Neuron (in vitro differentiated cells): ENCODE results near the gene TLE1.

Source experiments
- H2AFZ ChIP-seq: one replicate; pipeline ENCODE4 v1.6.1; 2013; ENCODE audit warnings: low read depth, mild to moderate bottlenecking, inconsistent platforms, low read length, moderate library complexity
- H3K27me3 ChIP-seq: one replicate; pipeline ENCODE4 v1.6.1; 2013; ENCODE audit warnings: low read length; ENCODE audit not compliant: insufficient read depth
- H3K36me3 ChIP-seq: one replicate; pipeline ENCODE4 v1.6.1; 2013; ENCODE audit warnings: low read length; ENCODE audit not compliant: insufficient read depth
- H3K4me1 ChIP-seq: one replicate; pipeline ENCODE4 v1.6.1; 2013; ENCODE audit warnings: low read length; ENCODE audit not compliant: insufficient read depth
- H3K4me3 ChIP-seq: 2 replicates; pipeline ENCODE4 v1.5.1; 2013; ENCODE audit warnings: mild to moderate bottlenecking, low read length, moderate library complexity
- H3K9me3 ChIP-seq: one replicate; pipeline ENCODE4 v1.6.1; 2013; ENCODE audit warnings: low read length

Gene TLE1

DNA sequence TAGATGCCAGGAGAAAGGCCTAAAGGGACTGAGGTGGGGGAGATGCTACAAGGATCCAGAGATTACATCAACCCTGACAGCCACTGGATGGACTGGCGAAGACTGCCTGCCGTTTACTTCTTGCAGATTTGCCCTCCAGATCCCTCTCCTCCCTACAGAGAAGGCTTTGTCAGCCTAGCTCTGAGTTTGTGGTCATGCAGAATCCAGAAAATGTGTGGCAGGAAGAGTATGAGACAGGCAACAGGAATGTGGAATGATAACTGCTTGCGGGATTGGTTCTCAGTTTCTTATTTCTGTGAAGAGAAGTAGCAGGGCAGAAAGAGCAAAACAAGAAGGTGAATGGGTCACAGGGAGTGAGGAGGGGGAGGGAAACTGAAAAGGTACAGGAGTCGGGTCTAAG, 129.6 kb downstream of the TLE1 start:
- Histone ChIP-seq H3K9me3 (no peaks in the 10 kb centered on the region), H3K4me1 (peaks cover 34% of the 10 kb centered on the region), H3K4me3 (no peak overlapping the region), H3K27me3 (no peaks in the 10 kb centered on the region), H3K36me3 (no peaks in the 10 kb centered on the region), H2AFZ (no peak overlapping the region)

DNA sequence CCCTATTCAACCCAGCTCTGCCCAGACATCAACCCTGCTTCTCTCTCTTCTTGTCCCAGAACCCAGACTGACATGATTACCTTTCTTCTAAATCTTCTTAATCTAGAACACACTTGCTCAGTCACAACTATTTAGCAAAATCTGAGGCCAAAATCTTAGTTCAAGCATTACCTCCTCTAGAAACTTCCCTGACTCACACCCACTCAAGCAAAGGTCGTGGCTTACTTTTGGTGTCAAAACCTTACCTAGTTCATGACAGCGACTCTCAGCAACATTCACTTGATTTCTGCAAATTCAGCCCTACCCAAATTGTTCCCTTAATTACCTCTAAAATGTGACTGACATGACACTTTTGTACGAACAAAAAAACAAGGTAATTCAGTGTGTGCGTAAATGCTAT, 130.2 kb downstream of the TLE1 start:
- H3K36me3 ChIP-seq, result no peaks in the 10 kb centered on the region
- H3K4me3 ChIP-seq, result no peak overlapping the region
- H3K27me3 ChIP-seq, result no peaks in the 10 kb centered on the region
- no peak overlapping the region for H2AFZ ChIP-seq
- no peaks in the 10 kb centered on the region for H3K9me3 ChIP-seq
- peaks cover 34% of the 10 kb centered on the region for H3K4me1 ChIP-seq

DNA sequence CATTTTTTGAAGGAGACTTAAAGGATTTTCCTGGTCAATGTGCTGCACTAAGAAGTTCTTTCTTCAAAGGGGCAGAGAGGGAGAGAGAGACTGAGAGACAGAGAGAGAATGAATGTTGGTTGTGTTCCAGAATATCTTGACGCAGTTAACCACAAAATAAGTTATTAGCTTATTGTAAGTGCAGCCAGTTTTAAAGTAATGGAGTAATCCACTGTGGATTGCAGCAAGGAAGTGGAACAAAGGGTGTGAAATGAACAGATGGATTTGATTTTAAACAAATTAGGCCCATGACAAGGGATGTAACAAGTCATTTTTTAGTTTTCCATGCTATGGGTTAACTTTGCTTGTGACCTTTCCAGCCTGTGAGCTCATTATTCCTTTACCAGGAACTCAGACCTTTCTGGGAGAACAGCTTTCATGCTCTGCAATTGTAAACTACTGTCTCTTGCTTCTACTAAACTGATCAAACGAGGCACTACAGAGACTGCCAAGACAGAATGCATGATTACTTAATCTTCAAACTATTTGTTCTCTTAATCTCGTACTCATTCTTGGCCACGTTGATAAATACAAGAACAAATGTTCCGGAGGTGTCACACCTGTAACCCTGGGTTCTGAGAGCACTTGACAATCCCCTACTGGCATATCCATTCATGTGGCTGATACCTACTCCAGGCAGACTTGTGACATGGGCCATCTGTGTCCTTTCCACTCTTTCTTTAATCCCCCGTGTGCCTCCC, 131.1 kb downstream of the TLE1 start:
- Histone ChIP-seq H3K27me3 (no peaks in the 10 kb centered on the region), H3K36me3 (no peaks in the 10 kb centered on the region), H3K4me3 (no peak overlapping the region), H3K9me3 (no peaks in the 10 kb centered on the region), H3K4me1 (peaks cover 34% of the 10 kb centered on the region), H2AFZ (no peak overlapping the region)

DNA sequence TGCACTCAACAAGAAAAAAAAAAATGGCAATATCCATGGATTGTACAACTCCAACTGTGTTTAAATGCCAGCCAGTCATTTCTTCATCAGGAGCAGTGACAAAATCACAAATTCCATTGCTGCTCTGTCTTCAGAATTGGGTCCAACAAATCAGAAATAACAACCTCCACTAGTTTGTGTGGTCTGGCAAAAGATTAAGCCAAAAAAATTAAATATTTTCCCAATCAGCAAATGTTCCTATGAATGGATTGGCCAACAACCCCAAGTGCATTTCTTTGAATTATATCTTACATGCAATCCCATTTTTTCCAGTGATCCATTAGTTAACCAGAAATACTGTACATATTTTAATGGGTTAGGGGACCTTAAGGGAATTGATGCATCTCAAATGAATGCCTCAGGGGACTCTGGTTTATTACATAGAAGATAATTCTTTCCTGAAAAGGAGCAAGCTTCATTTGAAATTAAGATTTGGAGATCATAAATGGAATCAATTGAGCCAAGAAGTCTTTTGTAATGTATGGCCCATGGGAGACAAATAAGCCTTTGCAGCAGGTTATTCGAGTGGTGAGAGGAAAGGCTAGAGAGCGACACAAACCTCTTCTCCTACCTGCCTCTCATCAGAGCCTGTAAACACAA, 131.8 kb downstream of the TLE1 start:
- Histone ChIP-seq H3K4me1 (peaks cover 31% of the 10 kb centered on the region), H3K36me3 (no peaks in the 10 kb centered on the region), H3K9me3 (no peaks in the 10 kb centered on the region), H2AFZ (no peak overlapping the region), H3K4me3 (no peak overlapping the region), H3K27me3 (no peaks in the 10 kb centered on the region)

DNA sequence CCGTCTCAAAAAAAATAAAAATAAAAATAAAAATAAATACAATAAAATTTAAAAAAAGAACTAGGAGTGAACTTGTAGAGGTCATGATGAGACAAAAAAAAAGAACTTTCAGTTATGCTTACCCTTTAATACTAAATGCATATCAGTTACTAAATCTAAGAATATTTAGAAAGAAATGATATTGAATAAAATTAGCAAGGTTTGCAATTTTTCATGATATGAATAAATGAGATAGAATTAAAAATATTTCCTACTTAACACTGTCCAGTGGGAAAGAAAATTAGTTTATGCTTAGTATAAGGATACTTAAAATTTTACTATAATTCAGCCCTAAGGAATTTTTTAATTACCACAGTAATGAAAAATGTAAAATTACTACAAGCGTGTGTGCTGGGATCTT, 132.4 kb downstream of the TLE1 start:
- H3K4me3 ChIP-seq, result no peak overlapping the region
- peaks cover 31% of the 10 kb centered on the region for H3K4me1 ChIP-seq
- no peaks in the 10 kb centered on the region for H3K27me3 ChIP-seq
- no peaks in the 10 kb centered on the region for H3K36me3 ChIP-seq
- no peak overlapping the region for H2AFZ ChIP-seq
- no peaks in the 10 kb centered on the region for H3K9me3 ChIP-seq

DNA sequence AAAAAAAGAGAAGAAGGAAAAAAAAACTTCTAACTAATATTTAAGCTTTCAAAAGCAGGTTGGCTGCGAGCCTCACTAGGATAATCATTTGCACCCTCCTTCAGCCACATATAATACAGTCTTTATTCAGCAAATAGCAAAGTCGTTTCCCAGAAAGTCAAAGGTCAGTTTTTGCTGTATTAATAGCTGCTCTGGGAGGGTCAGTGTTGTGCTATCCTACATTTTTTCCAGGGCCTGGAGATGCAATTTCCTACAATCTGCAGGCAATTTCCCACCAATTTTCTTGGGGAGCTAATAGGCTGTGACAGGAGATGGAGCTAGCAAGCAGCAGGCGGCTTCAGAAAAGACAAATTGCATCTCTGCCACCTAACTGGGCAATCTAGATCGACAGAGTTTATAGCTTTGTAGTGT, 136.8 kb downstream of the TLE1 start:
- Histone ChIP-seq H3K27me3 (no peaks in the 10 kb centered on the region), H3K4me1 (peaks cover 23% of the 10 kb centered on the region), H3K9me3 (no peaks in the 10 kb centered on the region), H3K36me3 (no peaks in the 10 kb centered on the region), H3K4me3 (no peak overlapping the region), H2AFZ (no peak overlapping the region)

DNA sequence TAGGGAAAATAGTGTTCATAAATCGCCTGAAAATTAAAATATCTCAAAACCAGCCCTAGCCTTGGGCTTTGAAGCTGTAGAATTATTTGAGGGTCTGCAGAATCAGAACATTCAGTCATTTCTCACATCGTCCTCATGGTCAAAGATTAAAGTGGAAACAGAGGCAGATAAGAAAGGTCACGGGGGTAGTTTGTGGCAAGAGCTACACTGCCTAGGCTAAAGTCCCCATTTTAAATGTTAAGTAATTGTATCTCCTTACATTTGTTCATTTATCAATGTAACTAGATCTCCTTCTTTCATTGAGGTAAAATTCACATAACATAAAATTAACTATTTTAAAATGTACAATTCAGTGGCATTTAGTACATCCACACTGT, 139.2 kb downstream of the TLE1 start:
- no peaks in the 10 kb centered on the region for H3K36me3 ChIP-seq
- no peaks in the 10 kb centered on the region for H3K9me3 ChIP-seq
- H2AFZ ChIP-seq, result no peak overlapping the region
- no peaks in the 10 kb centered on the region for H3K27me3 ChIP-seq
- no peak overlapping the region for H3K4me3 ChIP-seq
- H3K4me1 ChIP-seq, result peaks cover 38% of the 10 kb centered on the region

DNA sequence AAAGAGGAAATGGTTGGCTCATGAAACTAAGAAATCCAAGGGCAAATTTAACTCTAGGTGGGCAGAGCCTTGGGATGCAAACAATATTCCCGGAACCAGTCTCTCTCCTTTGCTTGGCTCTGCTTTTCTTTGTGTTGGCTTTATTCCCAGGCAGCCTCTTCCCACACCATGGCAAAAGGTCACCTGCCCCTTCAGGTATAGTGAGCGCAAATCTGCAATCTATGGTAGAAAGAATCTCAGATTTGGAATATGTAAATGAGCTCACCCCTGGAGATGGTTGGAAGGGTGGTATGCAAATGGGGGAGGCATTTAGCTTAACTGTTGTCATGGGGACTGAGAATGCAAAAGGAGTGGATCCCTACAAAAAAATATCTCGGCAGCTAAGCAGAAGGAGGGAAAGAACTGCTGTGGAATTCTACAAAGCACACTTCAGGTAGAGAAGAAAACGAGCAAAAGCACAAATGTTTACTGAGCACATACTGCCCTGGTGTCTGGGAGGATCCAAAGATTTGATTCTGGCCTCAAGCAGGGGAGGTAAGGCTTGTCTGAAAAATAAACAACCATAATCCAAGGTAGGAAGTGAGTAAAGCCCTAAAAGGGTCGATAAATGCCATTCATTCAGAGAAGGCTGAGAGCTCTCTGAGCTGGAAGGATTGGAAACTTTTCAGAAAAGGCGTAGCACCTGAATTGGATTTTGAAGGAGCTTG, 139.7 kb downstream of the TLE1 start:
- no peaks in the 10 kb centered on the region for H3K27me3 ChIP-seq

DNA sequence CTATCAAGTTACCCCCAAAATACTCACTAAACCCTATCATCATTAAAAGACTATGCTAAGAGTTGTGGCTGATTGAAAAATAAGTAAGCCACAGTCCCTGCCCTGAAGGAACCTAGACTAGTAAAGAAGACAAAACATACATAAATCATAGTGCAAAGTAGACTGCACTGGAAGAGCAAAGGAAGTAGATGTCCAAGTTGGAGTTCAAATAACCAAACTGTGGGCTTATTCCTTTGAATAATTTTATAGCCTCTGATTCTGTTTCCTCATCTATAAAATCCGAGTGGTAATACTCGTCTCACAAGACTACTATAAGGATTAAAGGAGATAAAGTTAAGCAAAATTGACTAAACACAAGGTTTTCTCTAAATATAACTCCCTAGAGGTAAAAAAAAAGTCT, 140.4 kb downstream of the TLE1 start:
- H3K36me3 ChIP-seq, result no peaks in the 10 kb centered on the region
- H3K27me3 ChIP-seq, result no peaks in the 10 kb centered on the region
- H3K4me1 ChIP-seq, result peaks cover 38% of the 10 kb centered on the region
- no peaks in the 10 kb centered on the region for H3K9me3 ChIP-seq
- H2AFZ ChIP-seq, result no peak overlapping the region
- H3K4me3 ChIP-seq, result no peak overlapping the region

More for the DNA sequence above, 139.7 kb downstream of the TLE1 start:
- Histone ChIP-seq H2AFZ (no peak overlapping the region), H3K36me3 (no peaks in the 10 kb centered on the region), H3K4me1 (peaks cover 38% of the 10 kb centered on the region), H3K4me3 (no peak overlapping the region), H3K9me3 (no peaks in the 10 kb centered on the region)

DNA sequence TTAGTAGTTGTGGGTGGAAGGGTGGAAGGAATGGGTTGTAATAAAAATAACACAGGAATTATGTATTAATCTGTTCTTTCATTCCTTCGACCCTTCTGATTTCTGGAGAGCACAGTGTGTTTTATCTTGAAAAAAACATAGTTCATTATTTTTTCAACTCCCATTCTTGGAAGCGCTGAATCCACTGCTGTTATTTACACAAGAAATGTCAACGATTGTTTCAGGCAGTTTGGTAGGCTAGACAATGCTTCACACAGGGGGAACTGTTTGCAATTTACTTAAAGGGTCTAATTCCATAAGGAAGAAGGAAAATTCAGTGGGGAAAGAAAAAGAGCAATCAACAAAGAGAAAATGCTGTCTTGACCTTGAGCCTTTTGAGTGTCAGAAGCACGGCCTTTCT, 142.9 kb downstream of the TLE1 start:
- H3K27me3 ChIP-seq, result no peaks in the 10 kb centered on the region
- H3K4me3 ChIP-seq, result no peak overlapping the region
- H3K4me1 ChIP-seq, result peaks cover 26% of the 10 kb centered on the region
- no peaks in the 10 kb centered on the region for H3K9me3 ChIP-seq
- H2AFZ ChIP-seq, result no peak overlapping the region
- no peaks in the 10 kb centered on the region for H3K36me3 ChIP-seq

DNA sequence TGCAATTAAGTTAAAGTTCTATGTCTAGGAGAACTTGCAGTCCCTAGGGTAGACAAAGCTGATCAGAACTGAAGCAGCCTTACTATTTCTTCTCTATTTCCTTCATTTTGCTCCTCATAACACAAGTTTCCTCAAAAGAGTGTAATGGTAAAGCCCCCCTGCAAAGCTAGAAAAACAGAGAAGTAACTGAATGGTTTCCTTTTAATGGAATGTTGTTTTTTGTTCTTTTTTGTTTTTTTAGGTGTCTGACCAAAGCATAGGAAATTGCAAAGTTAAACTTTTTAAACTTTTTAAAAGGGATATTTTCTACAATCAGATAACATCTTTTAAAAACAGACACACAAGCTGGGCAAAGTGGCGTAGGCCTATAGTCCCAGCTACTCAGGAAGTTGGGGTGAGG, 145.7 kb downstream of the TLE1 start:
- H3K27me3 ChIP-seq, result peaks cover 7% of the 10 kb centered on the region
- no peaks in the 10 kb centered on the region for H3K36me3 ChIP-seq
- H2AFZ ChIP-seq, result no peak overlapping the region
- H3K4me3 ChIP-seq, result no peak overlapping the region
- peaks cover 19% of the 10 kb centered on the region for H3K4me1 ChIP-seq
- no peaks in the 10 kb centered on the region for H3K9me3 ChIP-seq

DNA sequence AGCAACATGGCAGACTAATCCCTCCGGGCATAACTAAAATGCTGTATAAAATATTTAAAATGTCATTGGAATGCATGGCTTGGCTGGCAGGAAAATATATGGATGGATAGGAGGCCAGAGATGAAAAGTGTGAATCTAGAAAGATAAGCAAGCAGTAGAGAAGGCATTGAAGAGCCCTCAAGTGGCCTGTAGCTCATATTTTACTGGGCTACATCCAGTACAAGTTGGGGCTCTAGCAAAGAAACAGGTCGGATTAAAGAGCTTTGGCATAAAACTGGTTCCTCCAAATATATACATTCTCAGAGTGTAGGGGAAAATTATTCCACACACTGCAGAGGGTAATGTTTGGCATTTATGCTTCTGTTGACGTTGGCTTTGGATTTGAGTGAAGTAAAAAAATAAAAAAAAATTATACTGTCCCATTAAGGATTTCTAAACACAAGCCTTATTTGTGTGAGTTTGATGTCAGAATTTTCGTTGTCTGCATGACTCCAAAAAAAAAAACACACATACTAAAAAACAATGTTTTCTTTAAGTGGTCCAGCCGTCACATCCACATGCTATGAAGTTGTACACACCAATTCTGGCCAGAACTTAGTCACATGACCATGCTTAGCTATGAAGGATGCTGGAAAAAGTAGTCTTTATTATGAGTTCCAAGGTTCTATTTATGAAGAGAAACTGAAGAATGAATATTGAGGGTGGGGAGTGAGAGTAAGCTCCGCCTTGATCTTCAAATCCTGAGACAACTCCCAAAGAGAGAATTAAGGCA, 147.0 kb downstream of the TLE1 start:
- H2AFZ ChIP-seq, result no peak overlapping the region
- no peak overlapping the region for H3K4me3 ChIP-seq
- H3K27me3 ChIP-seq, result peaks cover 7% of the 10 kb centered on the region
- no peaks in the 10 kb centered on the region for H3K36me3 ChIP-seq
- H3K4me1 ChIP-seq, result peaks cover 17% of the 10 kb centered on the region
- H3K9me3 ChIP-seq, result no peaks in the 10 kb centered on the region
